NOMO-1 treated with DMSO at 0.1 percent for 48 hours (cell line): Measurements from ENCODE around the gene AUTS2.

ENCODE experiments used
- DNase-seq: peaks from one replicate; lab custom pipeline; 2025; ENCODE audit not compliant: unreplicated experiment; lab: John Stamatoyannopoulos, UW

Gene AUTS2

DNA sequence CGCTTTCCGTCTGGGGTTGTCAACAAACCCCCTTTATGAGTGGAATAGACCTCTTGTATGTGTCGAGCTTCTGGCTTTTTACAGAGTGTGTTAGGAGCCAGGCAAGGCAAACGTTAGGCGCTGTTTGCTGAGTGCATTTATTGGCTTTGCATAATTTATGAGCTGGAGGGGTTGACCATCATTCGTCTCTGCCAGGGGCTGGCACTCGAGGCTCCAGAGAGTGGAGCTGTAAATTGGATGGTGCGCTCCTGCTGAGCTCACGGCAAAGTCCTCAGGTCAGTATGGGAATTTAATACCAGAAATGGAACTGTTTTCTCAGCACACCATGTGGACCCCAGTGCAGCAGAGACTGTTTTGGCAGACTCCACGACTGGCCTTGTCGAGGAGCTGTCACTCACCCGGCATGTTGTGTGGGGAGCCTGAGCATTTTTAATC is 834.3 kb downstream of the AUTS2 start:
- DNase-seq: no peak

DNA sequence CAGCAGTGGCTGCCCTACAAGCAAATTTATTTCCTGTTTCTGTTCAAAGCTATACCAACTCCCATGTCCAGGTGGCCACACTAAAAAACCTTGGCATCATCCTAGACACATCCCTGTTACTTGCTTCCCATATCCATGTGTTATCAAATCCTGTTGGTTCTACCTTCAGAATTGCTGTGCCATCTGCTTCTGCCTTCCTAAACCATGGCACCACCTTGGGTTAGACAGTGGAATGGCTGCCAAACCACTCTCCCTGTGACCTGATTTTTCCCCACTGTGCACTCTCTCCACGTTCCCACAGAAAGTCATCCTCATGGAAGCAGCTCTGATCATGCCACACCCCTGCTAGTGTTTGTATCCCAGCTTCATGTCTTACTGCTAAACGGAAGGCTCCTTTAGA is 836.1 kb downstream of the AUTS2 start:
- DNase-seq: no peak

DNA sequence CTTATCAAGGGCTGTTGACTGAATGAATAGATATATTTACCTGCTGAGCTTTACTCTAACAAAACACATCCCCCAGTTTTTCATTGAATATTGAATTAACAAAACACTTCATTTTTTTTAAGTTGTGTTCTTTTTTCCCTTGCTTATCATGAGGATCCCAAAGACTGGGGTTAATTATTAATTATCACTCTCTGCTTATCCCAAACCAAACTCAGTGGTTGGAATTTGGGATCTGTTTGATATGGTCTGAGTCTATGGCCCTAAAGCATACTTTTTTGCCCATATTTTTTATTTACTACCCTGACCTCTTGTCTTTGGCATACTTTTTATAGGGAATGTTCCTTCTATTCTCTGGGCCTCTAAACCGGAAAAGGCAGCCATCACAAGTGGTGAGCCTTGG is 836.5 kb downstream of the AUTS2 start:
- DNase-seq: no peak

DNA sequence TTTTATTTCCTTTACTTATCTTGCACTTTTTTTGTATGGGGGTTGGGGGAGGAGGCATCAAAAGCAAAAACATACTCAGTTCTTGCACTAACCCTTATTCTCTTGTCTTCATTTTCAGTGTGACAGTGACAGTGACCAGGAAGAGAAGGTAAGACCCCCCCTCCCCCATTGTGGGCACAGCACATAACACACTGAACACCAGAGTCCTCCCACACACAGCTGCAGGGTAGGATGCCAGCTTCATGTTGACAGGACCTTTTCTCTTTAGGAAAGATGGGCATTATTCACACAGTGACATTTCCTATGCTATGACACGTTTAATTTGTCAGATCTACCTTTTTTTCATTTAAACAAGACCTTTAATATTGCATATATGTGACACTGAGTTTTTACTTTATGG is 837.4 kb downstream of the AUTS2 start:
- DNase-seq: no peak

DNA sequence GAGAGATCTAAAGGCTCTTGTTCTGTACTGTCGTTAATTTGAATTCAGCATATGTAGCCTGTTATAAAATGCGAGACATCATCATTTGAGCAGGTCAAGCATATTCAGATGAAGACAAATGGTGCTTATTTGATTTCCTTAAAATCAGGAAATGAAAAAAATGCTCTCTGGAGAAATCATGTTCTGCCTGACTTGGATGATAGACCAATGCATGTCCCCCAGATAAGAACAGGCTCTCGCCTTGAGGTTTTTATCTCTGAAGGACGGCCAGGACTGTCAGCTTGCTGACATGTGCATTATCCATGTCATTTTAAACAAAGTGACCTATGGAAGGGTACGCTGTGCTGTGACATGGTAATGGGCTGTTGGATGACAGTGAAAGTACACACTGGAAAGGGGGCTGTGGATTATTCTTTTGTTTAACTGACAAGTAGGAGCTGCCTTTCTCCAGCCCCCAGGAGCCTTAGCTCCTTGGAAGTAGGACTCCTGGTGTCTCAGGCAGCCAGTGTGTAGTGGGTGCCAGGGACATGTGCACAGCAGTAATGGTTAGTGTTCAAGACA is 838.6 kb downstream of the AUTS2 start:
- DNase-seq: no peak

DNA sequence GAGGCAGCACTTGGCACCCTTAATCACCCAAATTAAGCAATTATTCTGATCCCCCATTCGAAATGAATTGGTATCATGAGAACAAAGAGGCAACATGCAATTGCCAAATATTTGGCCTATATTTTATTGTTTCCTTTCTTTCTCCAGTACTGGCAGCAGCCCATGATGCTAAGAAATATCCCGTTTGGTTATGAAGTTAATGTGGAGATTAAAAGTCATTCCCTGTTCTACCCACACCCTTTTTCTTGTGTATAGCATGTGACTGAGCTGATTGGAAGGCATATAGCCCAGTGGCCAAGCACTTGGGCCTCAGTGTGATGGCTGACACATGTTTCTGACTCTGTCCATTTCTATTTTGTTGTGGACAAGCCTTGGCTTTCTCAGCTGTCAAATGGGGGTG is 841.4 kb downstream of the AUTS2 start:
- DNase-seq: no peak

DNA sequence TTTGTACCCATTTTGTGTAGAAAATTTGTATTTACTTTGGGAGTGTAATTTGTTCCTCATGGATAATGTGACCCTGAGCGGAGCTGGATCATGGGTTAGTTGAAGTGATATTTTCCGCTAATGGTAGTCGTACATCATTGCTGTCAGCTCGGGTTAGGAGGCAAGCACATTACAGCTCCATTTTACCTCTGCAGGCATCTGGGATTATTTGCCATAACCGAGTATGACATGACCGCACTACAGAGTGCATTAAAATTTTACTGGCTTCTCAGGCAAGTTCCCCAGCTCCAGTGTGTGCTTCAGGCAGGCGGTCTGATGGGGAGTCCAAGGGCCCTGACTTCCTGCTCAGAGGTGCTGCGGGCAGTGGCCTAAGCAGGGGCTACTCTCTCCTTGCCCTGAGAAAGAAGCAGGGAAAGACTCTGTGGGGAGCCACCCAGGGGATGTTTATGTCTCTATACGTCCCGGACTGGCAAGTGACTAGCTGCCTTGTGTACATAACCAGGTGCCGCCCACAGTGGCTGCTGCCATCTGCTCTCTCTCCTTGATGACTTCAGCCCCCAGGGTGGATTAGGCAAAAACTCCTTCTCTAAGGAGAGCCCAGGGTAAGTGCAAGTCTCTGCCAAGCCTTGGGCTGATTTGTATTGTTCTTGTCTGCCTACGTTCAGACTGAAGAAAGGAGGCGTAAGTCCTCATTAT is 848.3 kb downstream of the AUTS2 start:
- DNase-seq: no peak

DNA sequence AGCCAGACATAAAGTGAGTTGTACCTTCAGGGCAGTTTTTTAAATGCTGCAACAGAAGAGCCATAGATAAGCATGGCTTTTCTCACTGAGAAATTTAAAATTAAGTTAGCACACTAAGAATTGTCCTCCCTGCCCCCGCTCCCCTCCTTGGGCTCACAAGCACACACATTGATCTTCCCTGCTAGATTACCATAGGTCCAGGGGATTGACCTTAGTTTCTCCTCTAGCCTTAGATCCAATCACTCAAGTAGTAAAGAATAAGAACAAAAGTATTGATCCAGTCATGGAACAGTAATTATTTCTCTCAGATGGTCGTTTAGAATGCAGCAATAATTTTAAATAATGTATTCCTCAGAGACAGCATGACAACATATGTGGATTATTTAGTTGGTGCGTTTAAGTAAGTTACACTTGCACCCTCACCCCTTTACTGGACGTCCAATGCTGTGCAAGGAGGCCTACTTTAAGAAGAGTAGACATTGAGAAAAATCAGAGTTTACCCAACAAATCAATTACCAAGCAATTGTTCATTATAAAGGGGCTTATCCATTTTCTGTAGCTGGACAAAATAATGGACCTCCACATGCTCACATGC is 850.1 kb downstream of the AUTS2 start:
- no peak for DNase-seq

DNA sequence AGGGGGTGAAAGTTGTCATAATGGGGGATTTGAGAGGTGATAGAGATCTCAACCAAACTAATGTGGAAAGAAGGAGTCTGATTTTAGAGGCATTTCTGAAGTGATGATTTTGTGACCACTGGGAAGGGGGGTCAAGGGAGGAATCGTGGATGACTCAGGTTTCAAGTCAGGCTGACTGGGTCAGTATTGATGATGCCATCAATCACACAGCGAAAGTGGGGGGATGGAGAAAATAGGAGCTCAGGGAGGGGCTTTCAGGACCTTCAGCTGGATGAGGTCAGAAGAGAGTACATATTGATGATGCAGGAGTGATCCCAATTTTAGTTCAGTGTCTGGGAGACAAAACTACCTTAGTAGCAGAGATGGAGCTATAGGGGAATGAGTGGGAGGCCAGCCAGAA is 852.5 kb downstream of the AUTS2 start:
- no peak for DNase-seq

DNA sequence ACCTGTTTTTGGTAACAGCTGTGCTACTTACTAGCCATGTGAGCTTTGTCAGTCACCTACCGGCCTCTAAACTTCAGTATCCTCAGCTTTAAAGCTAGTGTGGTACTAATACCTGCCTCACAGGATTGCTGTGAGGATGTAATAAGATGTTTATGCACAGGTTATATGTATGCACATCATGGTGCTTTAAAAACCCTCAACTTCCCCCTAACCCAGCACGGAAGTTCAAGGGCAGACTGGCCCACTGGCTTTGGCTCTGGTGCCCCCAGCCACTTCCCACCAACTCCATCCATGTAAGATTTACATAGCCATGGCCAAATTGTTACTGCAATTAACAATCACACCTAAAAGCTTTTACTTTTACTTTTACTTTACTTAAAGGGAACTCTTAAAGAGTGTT is 857.6 kb downstream of the AUTS2 start:
- DNase-seq: no peak

DNA sequence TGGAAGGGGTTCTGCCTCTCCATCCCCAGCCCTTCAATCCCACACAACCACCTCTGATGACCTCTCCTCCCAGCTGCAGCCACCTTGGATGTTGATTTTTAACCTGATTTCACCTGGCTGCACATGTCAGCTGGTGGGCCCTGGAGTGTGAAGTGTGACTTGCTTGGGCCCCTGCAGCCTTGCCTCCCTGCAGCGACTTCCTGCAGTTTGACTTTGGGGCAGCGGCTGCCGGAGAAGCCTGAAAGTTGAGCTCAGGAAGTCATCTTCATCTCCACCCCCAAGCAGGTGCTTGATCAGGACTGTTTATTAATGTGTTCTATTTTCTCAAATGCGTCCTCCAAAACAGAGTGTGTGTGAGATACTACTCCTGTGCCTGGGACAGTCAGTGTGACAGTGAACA is 858.4 kb downstream of the AUTS2 start:
- DNase-seq: no peak

DNA sequence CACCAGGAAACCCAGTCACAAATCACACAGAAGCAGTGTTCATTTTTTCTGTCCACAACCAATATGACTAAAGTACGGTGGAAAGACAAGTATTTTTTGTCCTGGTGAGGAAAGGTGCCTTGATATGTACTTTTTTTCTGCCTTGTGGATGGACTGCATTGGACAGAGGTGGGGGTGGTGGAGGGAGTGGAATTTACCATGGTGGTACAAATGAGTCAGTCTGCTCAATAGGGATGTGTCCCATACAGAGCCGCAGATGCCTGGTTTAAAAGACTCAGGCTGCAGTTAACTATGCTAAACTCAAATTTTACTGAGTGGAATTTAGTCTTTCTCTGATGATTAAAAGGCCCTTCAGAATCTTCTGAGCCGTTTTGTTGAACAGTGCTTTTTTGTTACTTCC is 859.2 kb downstream of the AUTS2 start:
- no peak for DNase-seq

DNA sequence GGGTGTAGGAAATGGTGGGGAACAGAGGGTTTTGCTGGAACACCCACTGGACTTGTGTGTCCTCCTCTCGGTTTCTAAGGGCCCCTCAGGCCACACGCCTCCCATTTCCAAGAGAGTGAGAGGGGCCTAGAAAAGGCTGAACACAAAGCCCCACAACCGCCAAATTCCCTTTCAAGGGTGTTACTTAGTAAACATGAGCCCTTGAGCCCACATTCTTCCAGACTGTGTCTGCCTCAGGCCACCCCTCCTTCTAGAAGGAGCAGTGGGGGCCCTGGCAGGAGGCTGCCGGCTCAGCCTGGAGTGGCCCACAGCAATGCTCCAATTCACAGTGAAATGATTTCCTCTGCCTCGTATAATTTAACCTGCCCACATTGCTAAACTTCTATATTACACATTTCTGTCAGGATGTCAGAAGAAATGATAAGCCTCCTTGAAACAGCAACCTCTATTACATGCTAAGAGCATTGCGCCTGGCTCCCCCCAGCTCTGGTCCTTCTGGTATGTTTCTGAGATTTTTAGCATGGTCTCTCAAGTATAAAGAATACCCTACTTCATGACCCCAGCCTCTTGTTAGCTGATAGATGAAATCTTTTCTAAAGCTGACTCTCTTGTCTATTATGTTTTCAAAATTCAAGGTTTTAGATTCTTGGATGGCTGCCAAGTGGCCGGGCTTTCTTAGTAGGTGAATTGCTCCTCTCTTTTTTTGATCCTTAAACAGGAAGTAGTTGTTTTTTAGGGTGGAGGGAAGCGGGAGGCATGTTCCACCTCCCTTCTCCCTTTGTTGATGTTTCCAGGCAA is 859.8 kb downstream of the AUTS2 start:
- DNase-seq: no peak

DNA sequence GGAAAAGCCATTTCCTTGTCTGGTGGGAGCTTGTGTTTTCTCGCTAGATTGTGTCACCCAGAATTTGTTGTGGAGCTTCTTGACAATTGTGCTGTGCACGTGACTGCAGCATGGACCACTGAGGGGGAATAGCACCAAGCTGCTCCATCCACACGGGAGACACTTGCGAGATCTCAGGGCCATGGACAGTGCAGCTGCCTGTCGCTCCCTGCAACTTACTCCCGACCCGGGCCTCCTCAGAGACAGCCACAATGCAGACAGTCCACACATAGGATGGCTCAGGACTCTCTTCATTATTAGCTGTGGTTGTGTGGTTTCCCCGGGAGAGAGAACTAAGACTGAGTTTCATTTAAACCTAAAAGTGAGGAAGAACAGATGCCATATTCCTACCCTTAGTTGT is 860.5 kb downstream of the AUTS2 start:
- no peak for DNase-seq

DNA sequence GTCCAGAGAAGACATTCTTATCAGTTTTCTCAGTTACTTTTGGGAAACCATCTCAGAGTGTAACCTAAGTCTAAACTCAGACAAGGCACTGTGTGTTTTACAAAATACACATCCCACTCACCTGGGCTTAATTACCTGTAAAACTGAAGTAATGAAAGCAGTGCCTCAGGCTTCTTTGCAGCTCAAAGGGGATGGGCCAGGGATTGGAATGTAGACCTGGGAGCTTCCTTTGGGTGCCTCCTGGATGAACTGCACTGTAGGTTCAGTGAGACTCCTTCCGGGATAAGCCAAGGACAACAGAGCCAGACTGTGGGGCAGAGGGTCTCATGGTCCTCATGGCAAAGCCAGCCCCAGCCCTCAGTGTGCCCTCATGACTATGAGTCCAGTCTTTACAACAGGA is 861.3 kb downstream of the AUTS2 start:
- no peak for DNase-seq

DNA sequence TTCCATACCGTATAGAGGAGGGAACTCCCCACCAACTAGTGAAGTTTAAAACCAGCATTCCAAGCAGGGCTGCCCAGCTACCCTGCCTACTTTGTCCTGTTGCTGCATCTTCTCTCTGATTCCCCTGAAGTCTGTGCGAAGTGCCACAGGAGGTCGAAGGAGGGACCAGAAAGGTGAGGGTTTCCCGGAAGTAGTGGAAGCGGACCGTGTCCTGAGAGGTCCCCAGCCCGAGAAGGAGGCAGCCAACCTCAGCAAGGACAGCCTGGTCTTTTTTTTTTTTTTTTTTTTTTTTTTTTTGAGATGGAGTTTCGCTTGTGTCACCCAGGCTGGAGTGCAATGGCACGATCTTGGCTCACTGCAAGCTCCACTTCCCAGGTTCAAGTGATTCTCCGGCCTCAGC is 861.8 kb downstream of the AUTS2 start:
- no peak for DNase-seq

DNA sequence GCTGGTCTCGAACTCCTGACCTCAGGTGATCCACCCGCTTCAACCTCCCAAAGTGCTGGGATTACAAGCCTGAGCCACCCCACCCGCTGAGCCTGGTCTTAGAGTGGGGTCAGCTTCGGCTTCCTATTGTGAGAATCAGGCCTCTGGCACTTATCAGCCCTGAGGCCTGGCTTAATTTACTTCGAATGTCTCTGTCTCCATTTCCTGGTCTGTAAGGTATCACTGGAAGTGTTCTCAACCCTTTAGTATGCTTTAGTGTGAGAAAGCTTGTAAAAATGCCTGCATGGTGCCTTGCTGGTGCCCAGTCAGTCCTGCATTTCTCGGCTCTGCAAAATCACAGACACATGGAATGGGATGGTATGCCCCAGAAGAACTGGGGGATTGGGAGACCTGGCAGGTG is 862.3 kb downstream of the AUTS2 start:
- no peak for DNase-seq

DNA sequence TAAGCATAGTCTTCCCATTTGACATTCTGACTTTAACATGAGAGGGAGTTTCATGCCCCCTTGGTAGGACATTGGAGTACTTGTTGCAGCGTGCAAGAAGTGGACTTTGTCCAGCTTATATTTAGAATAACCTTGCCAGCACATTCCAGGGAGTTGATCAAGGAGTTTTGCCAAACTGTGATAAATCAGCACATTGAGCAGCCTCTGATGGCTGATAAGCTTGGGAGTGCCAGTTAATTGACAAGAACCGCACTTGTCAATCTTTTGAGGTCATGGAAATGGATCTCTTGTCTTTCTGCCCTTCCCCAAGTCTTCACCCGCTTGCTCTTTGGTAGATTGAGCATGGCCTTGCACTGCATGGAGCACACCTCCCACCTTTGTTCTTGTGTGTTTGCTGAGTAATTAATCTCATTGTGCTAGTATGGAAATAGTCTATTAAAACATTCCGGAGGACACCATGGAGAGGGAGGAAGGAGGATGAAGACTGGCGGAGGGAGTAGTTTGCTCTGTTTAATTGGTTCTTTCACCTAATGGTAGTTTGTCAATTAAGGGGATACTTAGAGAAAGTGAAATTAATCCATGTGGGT is 865.2 kb downstream of the AUTS2 start:
- DNase-seq: no peak

DNA sequence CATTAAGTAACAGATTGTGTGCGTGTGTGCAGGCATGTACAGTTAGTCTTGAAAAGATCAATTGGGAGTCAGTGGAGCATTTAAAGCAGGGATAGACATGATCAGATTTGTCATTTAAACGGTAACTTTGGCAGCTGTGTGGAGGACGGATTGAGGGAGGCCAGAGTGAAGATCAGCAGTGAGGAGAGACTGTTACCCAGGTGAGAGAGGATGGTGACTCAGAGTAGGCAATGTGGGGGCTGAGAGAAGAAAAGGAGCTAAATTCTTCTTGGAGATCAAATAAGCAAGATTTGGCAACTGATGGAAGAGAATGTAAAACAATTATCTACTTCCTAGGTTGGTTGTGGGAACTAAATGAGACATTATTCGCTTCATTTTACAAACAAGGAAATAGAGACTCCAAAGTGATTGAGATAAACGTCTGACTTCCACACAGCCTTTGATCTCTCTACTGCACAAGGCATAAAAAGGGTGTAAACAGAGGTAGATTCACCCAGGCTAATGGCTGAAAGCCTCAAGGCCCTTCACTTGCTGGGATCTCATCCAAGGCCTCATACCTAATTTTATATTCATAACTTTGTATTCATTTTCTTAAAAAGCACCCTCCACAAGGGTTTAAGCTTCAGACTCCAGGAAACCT is 868.6 kb downstream of the AUTS2 start:
- no peak for DNase-seq

DNA sequence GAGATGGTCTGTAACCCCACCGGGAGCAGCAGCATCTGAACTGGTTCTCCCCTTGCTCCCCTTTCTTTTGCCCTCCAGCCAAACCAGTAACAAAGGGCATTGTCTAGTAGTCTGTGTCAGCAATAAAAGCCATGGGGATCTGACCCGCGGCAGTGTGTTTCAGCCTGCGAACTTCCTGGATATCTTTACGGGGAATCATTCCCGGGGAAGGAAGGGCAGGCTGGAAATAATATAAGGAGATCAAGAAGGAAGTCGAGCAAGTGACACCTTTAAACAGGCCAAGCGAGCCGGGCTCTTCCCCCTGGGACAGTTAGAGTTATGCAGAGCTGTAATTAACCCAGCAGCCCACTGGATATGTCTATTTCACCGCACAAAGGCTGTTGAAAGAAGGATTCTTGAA is 872.5 kb downstream of the AUTS2 start:
- DNase-seq: no peak

DNA sequence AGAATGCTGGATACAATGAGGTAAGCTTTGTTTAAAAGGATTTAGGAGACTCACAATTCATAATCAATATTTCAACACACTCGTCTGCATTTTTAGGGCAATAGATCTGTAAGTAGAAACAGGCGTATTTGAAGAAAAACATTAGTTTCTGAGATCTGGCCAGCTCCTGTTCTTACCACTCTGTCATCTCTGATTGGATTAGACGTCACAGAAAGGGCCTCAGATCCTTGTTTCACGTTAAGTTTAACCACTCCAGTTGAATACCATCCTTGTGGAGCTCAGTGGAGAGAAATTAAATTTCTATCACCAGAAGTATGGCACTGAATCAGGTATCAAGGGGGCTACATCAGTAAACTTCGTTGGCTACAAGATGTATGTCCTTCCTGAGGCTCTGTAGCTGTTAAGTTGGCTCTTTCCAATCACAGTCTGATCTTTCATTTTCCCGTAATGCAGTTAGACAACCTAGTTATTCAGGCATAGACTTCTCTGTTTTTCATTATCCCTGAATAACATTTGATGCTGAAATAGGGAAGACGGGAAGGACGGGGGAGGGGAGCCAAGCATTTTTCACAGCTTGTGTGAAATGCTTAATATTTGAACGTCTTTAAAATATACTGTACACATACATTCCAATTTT is 874.4 kb downstream of the AUTS2 start:
- DNase-seq: no peak
